Measurements from ENCODE around the gene MYO1C.

DNA sequence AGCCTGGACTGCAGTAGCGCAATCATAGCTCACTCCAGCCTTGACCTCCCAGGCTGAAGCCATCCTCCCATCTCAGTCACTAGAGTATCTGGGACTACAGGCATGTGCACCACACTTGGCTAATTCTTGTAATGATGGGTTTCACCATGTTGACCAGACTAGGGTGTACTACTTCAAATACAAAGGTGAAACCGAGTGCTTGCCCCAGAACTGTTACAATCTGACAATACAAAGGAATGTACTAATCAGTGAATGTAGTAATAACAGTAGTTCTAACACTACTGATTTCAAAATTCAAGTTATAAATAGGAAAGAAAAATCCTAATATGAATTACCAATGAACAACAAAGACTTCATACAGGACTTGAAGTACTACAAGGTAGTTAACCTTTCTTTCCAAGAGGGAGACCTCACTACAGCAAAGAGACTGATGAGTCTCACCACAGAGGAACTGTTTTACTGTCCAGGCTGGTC lies 60.8 kb downstream of the MYO1C start:
- TF ChIP-seq CEBPB (tag; IDR thresholded peaks at IDR 0.05): no peak
- TF ChIP-seq RAD21 (CRISPR knock-in tag; conservative IDR thresholded peaks at IDR 0.05 in 1 of 2, IDR thresholded peaks at IDR 0.05 in 1 of 2): no peak
- no peak for TF ChIP-seq YBX1 (IDR thresholded peaks at IDR 0.05)
- no peak for TF ChIP-seq BACH1 (tag; IDR thresholded peaks at IDR 0.05)
- TF ChIP-seq, protein P1, sequence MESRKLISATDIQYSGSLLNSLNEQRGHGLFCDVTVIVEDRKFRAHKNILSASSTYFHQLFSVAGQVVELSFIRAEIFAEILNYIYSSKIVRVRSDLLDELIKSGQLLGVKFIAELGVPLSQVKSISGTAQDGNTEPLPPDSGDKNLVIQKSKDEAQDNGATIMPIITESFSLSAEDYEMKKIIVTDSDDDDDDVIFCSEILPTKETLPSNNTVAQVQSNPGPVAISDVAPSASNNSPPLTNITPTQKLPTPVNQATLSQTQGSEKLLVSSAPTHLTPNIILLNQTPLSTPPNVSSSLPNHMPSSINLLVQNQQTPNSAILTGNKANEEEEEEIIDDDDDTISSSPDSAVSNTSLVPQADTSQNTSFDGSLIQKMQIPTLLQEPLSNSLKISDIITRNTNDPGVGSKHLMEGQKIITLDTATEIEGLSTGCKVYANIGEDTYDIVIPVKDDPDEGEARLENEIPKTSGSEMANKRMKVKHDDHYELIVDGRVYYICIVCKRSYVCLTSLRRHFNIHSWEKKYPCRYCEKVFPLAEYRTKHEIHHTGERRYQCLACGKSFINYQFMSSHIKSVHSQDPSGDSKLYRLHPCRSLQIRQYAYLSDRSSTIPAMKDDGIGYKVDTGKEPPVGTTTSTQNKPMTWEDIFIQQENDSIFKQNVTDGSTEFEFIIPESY (CRISPR knock-in tag; IDR thresholded peaks at IDR 0.05): no peak
- TF ChIP-seq ZEB2 (IDR thresholded peaks at IDR 0.05): no peak
- no peak for TF ChIP-seq POLR2A (conservative IDR thresholded peaks at IDR 0.05)
- no peak for TF ChIP-seq ZNF41 (CRISPR knock-in tag; conservative IDR thresholded peaks at IDR 0.05)
- TF ChIP-seq, protein P2, sequence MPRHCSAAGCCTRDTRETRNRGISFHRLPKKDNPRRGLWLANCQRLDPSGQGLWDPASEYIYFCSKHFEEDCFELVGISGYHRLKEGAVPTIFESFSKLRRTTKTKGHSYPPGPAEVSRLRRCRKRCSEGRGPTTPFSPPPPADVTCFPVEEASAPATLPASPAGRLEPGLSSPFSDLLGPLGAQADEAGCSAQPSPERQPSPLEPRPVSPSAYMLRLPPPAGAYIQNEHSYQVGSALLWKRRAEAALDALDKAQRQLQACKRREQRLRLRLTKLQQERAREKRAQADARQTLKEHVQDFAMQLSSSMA (CRISPR knock-in tag; IDR thresholded peaks at IDR 0.05): no peak
- TF ChIP-seq ZNF274 (IDR thresholded peaks at IDR 0.05; ENCODE audit: borderline replicate concordance, low read depth, low read length): no peak
- TF ChIP-seq CREB3 (tag; conservative IDR thresholded peaks at IDR 0.05; ENCODE audit: low read depth): no peak
- no peak for TF ChIP-seq FOXM1 (IDR thresholded peaks at IDR 0.05; ENCODE audit: low read depth)
- TF ChIP-seq FOXM1 (CRISPR knock-in tag; IDR thresholded peaks at IDR 0.05; ENCODE audit: low read depth): no peak
- TF ChIP-seq, protein P3, sequence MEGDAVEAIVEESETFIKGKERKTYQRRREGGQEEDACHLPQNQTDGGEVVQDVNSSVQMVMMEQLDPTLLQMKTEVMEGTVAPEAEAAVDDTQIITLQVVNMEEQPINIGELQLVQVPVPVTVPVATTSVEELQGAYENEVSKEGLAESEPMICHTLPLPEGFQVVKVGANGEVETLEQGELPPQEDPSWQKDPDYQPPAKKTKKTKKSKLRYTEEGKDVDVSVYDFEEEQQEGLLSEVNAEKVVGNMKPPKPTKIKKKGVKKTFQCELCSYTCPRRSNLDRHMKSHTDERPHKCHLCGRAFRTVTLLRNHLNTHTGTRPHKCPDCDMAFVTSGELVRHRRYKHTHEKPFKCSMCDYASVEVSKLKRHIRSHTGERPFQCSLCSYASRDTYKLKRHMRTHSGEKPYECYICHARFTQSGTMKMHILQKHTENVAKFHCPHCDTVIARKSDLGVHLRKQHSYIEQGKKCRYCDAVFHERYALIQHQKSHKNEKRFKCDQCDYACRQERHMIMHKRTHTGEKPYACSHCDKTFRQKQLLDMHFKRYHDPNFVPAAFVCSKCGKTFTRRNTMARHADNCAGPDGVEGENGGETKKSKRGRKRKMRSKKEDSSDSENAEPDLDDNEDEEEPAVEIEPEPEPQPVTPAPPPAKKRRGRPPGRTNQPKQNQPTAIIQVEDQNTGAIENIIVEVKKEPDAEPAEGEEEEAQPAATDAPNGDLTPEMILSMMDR (IDR thresholded peaks at IDR 0.05 in 2 of 3, conservative IDR thresholded peaks at IDR 0.05 in 1 of 3; ENCODE audit: insufficient read depth in 2 of 3, low read depth in 1 of 3, low read length in 3 of 3): no peak
